NCI-H1417 (cell line): Measurements from ENCODE around the gene MAP7D3.
A peak's percentile ranks its signal among the peaks of the same experiment; 100 is the strongest.
"Not testable (repeated sequence)": the region's sequence is repeated elsewhere in the genome, so short reads cannot be mapped to it uniquely, and the experiment has no call there.

Source experiments
- DNase-seq, 3 experiments: peaks; one replicate each; lab custom pipeline; 2025; lab: John Stamatoyannopoulos, UW

Gene MAP7D3, protein sequence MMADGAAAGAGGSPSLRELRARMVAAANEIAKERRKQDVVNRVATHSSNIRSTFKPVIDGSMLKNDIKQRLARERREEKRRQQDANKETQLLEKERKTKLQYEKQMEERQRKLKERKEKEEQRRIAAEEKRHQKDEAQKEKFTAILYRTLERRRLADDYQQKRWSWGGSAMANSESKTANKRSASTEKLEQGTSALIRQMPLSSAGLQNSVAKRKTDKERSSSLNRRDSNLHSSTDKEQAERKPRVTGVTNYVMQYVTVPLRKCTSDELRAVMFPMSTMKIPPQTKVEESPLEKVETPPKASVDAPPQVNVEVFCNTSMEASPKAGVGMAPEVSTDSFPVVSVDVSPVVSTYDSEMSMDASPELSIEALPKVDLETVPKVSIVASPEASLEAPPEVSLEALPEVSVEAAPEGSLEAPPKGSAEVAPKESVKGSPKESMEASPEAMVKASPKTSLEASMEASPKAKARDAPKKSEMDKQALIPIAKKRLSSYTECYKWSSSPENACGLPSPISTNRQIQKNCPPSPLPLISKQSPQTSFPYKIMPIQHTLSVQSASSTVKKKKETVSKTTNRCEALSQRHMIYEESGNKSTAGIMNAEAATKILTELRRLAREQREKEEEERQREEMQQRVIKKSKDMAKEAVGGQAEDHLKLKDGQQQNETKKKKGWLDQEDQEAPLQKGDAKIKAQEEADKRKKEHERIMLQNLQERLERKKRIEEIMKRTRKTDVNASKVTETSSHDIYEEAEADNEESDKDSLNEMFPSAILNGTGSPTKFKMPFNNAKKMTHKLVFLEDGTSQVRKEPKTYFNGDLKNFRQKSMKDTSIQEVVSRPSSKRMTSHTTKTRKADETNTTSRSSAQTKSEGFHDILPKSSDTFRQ

DNA sequence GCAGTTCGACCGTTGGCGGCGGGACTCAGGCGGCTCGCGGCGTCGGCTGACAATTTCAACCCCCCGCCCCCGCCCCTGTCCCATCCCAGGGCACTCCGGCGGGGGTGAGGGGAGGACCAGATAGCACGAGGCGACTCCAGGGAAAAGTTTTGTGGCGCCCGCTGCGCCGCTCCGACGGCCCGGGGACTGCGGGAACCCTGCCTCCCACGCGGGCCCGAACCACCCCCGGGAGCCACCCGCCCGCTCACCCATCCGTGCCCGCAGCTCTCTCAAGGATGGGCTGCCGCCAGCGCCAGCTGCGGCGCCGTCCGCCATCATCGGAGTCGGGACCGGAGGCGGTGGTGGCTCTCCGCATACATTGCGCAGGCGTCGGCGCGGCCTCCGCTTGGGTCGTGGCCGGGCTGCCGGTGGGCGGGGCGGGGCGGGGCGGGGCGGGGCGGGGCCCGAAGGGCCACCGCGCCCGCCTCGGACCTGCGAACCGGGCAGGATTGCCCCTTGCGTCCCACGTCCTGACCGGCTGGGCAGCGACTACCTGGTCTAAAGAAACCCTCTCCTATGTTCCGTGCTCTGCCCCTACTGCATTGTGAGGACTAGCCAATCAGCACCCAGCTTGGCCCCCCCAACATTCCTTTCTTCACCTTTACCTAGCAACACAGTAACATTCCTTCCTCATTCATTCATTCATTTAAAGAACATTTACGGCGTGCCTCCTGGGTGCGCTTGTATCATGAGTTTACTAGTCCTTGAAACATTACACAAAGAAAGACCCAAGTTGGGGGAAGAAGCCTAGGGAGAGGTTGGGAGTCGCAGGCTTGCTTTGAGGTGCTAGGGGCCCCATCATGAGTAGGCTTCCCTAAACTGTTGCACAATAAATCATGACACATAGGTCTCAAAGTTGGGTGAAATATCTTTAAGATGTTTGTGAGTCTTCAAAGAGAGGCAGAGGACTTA lies at the start of gene MAP7D3:
Gene MAP7D3, minus strand, starts transcription at position 360 of the 951 bp plus-strand sequence. Its CDS starts 42 bp downstream, at position 318.
- DNase-seq, result peak in 2 of 3 experiments; percentile 60 to 72

DNA sequence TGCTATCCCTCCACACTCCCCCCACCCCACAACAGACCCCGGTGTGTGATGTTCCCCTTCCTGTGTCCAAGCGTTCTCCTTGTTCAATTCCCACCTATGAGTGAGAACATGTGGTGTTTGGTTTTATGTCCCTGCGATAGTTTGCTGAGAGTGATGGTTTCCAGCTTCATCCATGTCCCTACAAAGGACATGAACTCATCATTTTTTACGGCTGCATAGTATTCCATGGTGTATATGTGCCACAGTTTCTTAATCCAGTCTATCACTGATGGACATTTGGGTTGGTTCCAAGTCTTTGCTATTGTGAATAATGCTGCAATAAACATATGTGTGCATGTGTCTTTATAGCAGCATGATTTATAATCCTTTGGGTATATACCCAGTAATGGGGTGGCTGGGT lies 49.5 kb upstream of the MAP7D3 start, which contains the start of gene ADGRG4:
Gene ADGRG4, plus strand, starts transcription at position 243 of the 400 bp plus-strand sequence. CDS start 7,815 bp downstream, outside the sequence.
- not testable (repeated sequence) for DNase-seq

DNA sequence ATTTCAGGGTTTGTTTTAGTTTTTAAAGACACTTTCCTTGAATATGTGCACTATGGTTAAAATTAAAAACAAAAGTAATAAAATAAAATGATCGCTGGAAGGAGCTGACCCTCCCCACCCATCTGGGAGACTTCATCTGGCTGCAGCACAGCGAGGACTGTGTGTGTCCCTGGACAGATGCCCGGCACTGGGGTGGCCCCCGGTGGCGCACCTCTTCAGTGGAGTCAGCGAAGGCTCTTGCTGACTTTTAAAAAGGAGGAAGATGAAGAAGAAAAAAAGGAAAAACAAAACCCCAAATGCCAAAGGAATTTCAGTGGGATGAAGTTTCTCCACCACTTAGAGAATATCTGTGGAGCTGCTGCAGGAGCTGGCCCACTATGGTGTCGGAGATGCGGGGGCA lies 44.2 kb upstream of the MAP7D3 start:
- no peak for DNase-seq

DNA sequence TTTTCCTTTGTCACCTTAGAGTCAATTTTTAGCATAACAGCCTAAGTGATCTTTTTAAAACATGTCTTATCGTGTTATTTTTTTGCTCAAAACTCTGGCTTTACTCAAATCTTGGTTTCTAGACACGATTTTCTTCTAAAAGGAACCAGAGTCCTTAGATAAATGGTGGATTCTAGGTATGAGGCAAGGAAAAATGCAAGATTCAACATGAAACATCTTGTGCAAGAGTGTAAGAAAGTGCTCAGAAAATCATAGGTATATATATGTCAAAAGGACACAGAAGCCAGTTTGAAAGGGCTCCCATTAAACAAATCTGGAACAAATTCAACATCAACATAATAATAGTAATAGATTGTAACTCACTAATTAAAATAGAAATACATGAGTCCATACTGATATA lies 41.5 kb upstream of the MAP7D3 start:
- no peak for DNase-seq

DNA sequence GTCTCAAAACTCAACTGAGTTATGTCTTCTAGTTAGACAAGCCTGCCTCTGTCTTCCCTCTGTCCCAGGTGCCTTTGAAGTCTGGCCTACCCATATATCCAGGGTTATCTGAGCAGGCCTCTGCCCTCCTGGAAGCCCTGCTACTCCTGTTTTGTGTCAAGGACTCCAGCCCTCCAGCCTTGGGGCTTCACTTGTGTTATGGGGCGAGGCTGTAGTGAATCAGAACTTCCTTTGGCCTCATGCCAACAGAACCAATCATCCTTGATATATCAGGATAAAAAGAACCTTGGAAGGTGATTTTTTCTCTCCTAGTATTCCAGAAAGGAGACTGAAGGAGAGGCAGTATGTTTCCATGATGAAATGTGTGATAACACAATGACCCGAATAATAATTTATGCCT lies 40.6 kb upstream of the MAP7D3 start:
- DNase-seq, result no peak

DNA sequence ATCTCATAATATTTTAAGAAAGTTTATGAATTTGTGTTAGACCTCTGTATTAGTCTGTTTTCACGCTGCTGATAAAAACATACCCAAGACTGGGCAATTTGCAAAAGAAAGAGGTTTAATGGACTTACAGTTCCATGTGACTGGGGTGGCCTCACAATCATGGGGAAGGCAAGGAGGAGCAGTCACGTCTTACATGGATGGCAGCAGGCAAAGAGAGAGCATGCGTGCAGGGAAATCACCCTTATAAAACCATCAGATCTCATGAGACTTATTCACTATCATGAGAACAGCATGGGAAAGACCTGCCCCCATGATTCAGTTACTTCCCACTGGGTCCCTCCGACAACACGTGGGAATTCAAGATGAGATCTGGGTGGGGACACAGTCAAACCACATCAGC lies 35.2 kb upstream of the MAP7D3 start:
- DNase-seq, result not testable (repeated sequence)

DNA sequence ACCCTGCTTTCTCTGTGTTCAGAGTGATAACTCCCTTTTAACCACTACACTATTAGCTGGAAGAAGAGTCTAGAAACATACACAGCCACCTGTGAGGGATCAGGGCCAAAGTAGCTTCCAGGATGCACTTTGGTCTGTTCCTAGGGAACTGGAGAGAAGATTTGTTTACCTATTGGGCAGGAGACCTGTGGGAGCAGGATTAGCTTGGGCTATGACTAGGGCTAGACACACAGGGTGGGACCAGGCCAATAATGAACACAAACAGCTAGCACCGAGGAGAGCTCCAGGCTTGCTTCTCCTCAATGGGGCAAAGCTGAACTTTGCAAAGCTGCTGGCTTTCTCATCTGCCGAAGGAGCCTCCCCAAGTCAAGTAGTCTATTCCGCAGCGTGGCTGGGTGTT lies 24.4 kb upstream of the MAP7D3 start:
- no peak for DNase-seq

DNA sequence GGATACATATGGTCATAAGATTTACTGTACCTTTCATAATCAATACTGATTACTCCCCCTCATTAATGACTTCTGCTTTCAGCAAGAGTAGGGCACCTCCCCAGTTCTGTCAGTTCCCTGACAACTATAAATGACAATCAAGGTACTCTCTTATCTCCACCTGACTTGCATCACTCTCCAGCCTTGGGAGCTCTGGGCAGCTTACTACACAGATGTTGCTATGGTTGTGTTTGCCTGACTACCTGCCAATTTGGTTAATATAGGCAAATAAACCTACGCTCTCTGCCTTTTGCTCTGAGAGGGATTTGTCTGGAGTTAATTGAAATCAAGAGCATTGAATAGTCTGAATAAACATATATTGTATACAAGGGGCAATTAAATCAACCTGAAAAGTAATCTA lies 22.8 kb upstream of the MAP7D3 start:
- DNase-seq, result peak in 2 of 3 experiments; percentile 14 to 73

DNA sequence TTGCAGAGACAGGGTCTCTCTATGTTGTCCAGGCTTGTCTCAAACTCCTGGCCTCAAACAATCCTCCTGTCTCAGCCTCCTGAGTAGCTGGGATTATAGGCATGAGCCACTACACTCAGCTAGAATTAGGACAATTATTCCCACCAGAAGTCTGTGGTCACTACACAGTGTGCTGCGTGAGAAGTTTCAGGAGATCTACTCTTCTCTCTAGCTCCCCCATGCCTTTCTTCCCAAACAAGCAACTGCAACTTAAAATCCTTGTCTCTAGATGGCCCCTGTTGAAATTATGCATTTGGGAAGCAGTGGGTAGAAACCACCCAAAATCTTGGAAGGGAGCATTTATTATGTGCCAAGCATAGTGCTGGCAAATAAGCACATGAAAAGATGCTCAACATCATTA lies 21.1 kb upstream of the MAP7D3 start:
- no peak for DNase-seq

DNA sequence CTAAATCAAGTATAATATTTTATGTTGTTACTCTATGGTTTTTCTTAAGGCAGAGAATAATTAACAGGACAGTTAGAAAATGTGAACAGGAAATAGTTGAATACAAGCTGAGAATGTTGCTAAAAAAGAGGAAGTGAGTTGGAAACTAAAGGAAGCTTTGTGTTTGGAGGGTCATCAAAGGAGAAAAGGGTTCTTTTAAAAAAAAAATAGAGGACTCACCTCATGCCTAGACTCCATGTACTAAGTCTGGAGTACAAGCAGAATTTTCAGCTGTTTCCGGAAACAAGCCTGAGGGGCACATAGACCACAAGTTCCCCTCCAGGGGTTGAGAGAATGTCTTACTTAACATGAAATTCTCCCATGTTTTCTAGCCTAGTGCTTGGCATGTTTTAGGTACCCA lies 20.1 kb upstream of the MAP7D3 start:
- no peak for DNase-seq

DNA sequence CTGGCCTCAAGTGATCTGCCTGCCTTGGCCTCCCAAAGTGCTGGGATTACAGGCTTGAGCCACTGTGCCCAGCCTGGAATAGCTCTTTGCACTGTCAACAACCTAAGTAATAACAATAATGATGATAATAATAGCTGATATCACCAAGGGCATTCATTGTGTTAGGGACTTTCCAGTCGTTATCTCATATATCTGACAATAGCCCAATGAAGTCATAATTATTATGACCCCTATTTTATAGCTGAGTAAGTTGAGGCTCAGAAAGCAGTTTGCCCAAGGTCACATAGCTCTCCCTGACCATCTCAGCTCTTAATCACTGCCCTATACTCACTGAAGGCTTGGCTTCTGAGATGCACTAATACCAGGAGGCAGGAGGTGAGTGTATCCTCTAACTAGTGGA lies 18.7 kb upstream of the MAP7D3 start:
- no peak for DNase-seq

DNA sequence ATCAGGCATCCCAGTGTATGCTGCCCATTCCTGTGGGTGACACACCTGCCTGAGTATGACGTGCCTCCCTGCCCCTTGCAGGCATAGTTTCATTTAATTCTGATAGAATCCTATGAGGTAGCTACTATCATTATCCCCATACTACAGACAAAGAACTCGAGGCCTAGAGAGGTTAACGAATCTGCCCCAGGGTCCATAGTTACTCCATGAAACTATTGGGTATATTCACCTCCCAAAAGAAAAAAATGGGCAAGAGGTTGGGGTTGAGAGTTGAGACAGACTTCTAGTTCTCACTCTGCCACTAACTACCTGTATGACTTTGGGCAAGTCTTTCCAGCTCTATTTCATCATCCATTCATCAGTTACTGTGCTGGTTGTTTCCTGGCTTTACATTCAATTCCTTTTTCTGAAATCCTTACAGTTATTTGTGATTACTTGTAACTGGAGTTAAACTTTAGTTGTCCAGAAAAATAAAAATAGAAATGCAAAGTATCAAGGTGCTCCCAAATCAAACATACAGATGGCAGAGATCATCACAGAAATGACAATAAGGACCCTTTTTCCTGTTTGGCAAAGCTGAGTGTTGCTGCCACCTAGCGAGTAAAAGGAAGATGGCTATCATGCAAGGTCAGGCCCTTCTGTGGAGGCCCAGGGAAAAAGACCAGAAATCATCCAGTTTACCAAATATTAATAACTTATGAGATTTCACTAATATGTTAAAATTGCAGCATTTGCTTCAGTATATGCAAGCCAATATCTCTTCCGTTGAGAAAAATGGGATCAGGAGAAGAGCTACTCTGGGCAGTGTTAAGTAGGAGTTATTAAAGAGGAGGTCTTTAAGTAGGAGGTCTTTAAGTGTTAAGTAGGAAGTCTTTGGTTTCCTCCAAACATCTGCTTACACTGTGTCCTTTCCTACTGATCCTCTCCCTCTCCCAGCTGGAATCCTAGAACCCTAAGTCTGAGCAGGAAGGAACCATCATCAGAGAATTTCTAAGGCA lies 17.1 kb upstream of the MAP7D3 start:
- peak; percentile 14 to 78 (median 44) for DNase-seq

DNA sequence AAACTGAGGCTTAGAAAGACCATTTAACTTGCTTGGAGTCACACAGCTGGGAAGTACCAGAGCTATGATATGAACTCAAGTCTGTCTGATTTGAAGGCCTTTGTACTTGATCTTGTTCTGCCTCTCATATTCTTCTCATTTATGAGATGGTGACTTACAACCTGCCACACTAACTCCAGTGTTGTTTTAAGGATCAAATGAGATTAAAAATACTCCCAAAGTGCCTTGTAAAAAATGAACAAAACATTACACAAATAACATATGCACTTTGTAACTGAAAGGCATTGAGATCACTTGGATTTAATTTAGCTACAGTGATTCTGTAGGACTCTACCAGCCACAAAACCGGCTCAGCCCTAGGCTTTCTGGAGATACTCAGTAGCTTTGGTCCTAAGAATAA lies 15.6 kb upstream of the MAP7D3 start:
- no peak for DNase-seq

DNA sequence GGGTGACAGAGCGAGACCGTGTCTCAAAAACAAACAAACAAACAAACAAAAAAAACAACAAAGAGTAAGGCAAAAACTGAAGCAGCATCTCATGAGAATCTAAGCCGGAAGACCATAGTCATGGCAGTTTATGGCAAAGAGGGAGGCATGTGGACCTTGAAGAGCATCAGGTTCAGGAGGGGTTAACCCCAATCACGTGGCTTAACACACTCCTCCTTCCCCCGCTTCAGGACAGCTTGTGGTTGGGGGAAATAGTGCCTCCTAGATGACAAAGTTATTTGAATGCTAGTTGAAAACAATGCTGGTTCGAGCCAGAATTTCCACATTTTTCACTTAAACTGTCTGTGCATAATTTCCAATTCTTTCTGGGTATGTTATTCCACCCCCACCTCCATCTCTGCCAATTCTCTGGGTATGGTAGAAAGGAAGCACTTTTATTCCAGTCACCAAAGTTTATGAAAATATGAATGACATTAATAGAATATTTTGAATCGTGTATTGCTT lies 11.7 kb upstream of the MAP7D3 start:
- no peak for DNase-seq

DNA sequence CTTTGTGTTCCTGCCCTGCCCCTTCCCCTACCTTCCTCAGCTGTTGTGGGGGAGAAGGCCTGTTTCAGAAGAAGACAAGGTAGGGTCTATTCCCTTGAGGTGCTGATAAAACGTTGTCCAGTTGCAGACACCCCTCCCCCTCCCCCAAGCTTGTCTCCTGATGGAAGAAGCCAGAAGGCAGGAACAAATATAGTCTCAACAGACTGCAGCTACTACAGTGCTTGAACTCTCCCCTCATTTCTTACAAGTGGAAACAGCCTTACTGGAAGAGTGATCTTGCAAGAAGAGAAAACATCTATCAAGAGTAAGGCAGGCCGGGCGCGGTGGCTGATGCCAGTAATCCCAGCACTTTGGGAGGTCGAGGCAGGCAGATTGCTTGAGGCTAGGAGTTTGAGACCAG lies 11.0 kb upstream of the MAP7D3 start:
- DNase-seq, result no peak

DNA sequence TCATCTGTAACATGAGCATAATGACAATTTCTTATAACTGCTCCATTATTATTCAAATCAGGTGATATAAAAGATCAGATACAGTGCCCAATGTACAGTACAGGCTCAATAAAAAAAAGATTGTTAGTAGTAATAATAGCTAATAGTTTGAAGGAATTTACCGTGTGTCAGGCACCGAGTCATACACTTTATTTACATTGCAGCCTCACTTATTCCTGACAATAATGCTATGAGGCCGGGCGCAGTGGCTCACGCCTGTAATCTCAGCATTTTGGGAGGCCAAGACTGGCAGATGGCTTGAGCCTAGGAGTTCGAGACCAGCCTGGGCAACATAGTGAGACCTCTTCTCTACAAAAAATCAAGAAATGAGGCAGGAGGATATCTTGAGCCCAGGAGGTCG lies 10.1 kb upstream of the MAP7D3 start:
- no peak for DNase-seq

DNA sequence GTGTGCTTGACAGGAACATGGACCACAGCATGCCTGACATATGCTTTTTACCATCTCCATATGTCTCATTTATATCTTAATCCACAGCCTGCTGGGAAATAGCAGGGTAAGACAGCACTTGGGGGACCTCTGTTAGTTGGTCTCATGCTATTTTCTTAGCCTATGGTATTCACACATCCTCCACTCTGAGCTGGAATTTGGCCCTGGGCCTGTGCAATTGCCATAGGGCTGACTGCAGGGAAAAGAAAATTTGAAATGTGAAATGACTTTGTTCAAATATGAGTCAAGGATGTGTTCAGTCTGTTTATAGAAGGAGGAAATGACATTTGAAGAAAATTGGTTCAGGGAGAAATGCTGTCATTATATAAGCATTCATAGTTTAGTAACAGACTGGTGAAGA lies 9.6 kb upstream of the MAP7D3 start:
- no peak for DNase-seq

DNA sequence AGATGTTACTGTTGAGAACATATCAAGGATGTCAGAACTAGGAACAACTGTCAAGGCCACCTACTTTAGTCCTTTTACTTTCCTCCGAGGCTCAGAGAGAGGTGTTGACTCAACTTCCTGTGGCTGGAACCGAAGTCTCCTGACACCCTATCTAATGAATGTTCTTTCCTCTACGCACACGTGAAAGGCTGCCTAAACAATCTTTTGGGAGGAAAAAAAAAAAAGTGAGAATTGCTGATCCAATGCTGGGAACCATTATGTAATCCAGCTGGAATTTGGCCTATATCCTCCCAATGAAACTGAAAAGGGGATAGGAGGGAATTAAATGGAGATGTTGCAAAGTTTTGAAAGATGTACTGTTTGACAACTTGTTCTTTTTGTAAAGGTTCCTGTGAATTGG lies 8.3 kb upstream of the MAP7D3 start:
- DNase-seq, result no peak

DNA sequence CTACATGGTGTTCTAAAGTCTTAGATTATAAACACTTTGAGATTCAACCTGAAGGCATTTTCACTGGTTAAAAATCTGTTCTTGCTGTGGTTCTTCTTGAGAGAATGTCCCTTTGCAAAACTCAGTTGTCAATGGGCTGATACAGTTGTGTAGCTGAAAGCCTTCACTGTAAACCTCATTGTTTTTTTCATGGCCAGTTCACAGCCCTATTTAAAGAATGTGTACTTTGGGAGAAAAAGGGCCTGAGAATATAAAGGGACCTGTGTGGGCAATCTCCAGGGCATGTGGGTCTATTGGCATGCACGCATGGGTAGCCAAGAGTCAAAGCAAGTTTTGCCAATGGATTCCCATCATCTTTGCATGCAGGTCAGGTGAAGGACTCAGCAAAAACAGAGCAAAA lies 7.8 kb upstream of the MAP7D3 start:
- no peak for DNase-seq

DNA sequence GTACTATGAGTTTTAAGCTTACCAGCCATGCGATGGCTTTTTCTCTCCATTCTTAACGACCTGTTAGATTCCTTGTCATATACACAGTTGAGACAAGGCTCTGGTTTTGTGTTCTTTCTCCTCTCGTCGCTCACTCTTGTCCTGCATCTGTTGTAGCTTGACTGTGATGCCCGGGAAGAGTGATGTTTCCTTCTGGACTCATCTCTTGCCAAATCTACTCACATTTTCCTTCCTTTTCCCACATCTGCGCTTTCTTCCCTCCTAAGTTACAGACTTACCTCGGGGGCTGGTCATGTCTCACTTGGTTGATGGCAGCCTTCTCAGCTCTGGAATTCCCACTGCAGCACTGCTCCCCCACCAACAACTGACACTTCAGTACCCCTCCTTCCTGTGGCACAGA lies 4.8 kb upstream of the MAP7D3 start:
- no peak for DNase-seq
